ENCODE results near the gene AUH.
"Not testable (repeated sequence)": the region's sequence is repeated elsewhere in the genome, so short reads cannot be mapped to it uniquely, and the experiment has no call there.

Gene AUH

GRCh38 chr9:91389686-91390085 is 28.0 kb upstream of the AUH start:
- not testable (repeated sequence) for H3K9me3 Mint-ChIP-seq, ATAC-seq, H3K27ac Mint-ChIP-seq, H3K27me3 Mint-ChIP-seq, DNase-seq, H3K4me3 Mint-ChIP-seq, H3K4me1 Mint-ChIP-seq

- peak overlapping the region; percentile 24 to 82 for H3K27ac Mint-ChIP-seq
- no peak overlapping the region for H3K4me3 Mint-ChIP-seq
- peaks cover 11% of the 10 kb centered on the region for H3K27me3 Mint-ChIP-seq
- H3K4me1 Mint-ChIP-seq = peaks cover 7% of the 10 kb centered on the region
- DNase-seq (no peak), ATAC-seq (peak; percentile 57)
- H3K9me3 Mint-ChIP-seq = no peaks in the 10 kb centered on the region
Observed at GRCh38 chr9:91386765-91387164, 25.0 kb upstream of the AUH start.

GRCh38 chr9:91384954-91385353 is 23.2 kb upstream of the AUH start:
- Mint-ChIP-seq H3K27ac (no peak overlapping the region), H3K27me3 (peaks cover 20% of the 10 kb centered on the region), H3K4me1 (peaks cover 7% of the 10 kb centered on the region), H3K4me3 (no peak overlapping the region), H3K9me3 (no peaks in the 10 kb centered on the region)
- DNase-seq (no peak), ATAC-seq (no peak)

GRCh38 chr9:91383577-91383976 is 21.9 kb upstream of the AUH start:
- Mint-ChIP-seq H3K27me3 (peaks cover 27% of the 10 kb centered on the region), H3K9me3 (no peaks in the 10 kb centered on the region), H3K4me1 (peaks cover 7% of the 10 kb centered on the region), H3K27ac (no peak overlapping the region), H3K4me3 (no peak overlapping the region)
- DNase-seq = no peak
- ATAC-seq = no peak

- Mint-ChIP-seq H3K27ac (no peak overlapping the region), H3K9me3 (peaks cover 0 to 3% of the 10 kb centered on the region in 2 donors), H3K4me1 (peaks cover 7% of the 10 kb centered on the region), H3K27me3 (peaks cover 27% of the 10 kb centered on the region), H3K4me3 (no peak overlapping the region)
- no peak for ATAC-seq
- no peak for DNase-seq
Observed at GRCh38 chr9:91382298-91382697, 20.6 kb upstream of the AUH start.

- H3K9me3 Mint-ChIP-seq = peaks cover 0 to 3% of the 10 kb centered on the region in 2 donors
- H3K27me3 Mint-ChIP-seq = peaks cover 27% of the 10 kb centered on the region
- ATAC-seq (no peak), DNase-seq (no peak)
- H3K4me3 Mint-ChIP-seq = no peak overlapping the region
- peaks cover 5% of the 10 kb centered on the region for H3K4me1 Mint-ChIP-seq
- no peak overlapping the region for H3K27ac Mint-ChIP-seq
Observed at GRCh38 chr9:91379426-91379825, 17.7 kb upstream of the AUH start.

- peaks cover 0 to 3% of the 10 kb centered on the region in 2 donors for H3K9me3 Mint-ChIP-seq
- H3K4me3 Mint-ChIP-seq = no peak overlapping the region
- H3K27ac Mint-ChIP-seq = no peak overlapping the region
- DNase-seq (no peak), ATAC-seq (no peak)
- peaks cover 5% of the 10 kb centered on the region for H3K4me1 Mint-ChIP-seq
- H3K27me3 Mint-ChIP-seq = peaks cover 27% of the 10 kb centered on the region
Observed at GRCh38 chr9:91378695-91379127, 17.0 kb upstream of the AUH start.

GRCh38 chr9:91378054-91378453 is 16.3 kb upstream of the AUH start:
- ATAC-seq, H3K4me1 Mint-ChIP-seq, H3K4me3 Mint-ChIP-seq, H3K27ac Mint-ChIP-seq, H3K9me3 Mint-ChIP-seq, DNase-seq: not testable (repeated sequence)
- H3K27me3 Mint-ChIP-seq = peaks cover 27% of the 10 kb centered on the region

GRCh38 chr9:91376239-91376638 is 14.5 kb upstream of the AUH start:
- ATAC-seq (peak; percentile 55), DNase-seq (no peak)
- peak overlapping the region in 1 of 2 donors; percentile 42 for H3K27ac Mint-ChIP-seq
- H3K27me3 Mint-ChIP-seq = peaks cover 14% of the 10 kb centered on the region
- peaks cover 5% of the 10 kb centered on the region for H3K4me1 Mint-ChIP-seq
- H3K9me3 Mint-ChIP-seq = peaks cover 0 to 3% of the 10 kb centered on the region in 2 donors
- no peak overlapping the region for H3K4me3 Mint-ChIP-seq

GRCh38 chr9:91374939-91375338 is 13.2 kb upstream of the AUH start:
- Mint-ChIP-seq H3K9me3 (peaks cover 0 to 3% of the 10 kb centered on the region in 2 donors), H3K27me3 (peaks cover 7% of the 10 kb centered on the region), H3K27ac (no peak overlapping the region), H3K4me1 (peaks cover 5% of the 10 kb centered on the region), H3K4me3 (no peak overlapping the region)
- ATAC-seq = no peak
- DNase-seq = no peak

- H3K4me1 Mint-ChIP-seq = peaks cover 5% of the 10 kb centered on the region
- no peak overlapping the region for H3K27ac Mint-ChIP-seq
- H3K4me3 Mint-ChIP-seq = no peak overlapping the region
- ATAC-seq = no peak
- no peak for DNase-seq
- H3K27me3 Mint-ChIP-seq = peaks cover 19% of the 10 kb centered on the region
- no peaks in the 10 kb centered on the region for H3K9me3 Mint-ChIP-seq
Observed at GRCh38 chr9:91371894-91372293, 10.2 kb upstream of the AUH start.

GRCh38 chr9:91370006-91370405 is 8.3 kb upstream of the AUH start:
- ATAC-seq, H3K4me1 Mint-ChIP-seq, DNase-seq, H3K4me3 Mint-ChIP-seq, H3K9me3 Mint-ChIP-seq, H3K27ac Mint-ChIP-seq: not testable (repeated sequence)
- H3K27me3 Mint-ChIP-seq = peaks cover 19% of the 10 kb centered on the region

GRCh38 chr9:91364702-91365101 is 3.0 kb upstream of the AUH start:
- Mint-ChIP-seq H3K4me1 (peaks cover 29% of the 10 kb centered on the region), H3K27me3 (peaks cover 16% of the 10 kb centered on the region), H3K9me3 (no peaks in the 10 kb centered on the region), H3K27ac (no peak overlapping the region), H3K4me3 (no peak overlapping the region)
- DNase-seq (no peak), ATAC-seq (no peak)

- Mint-ChIP-seq H3K27ac (no peak overlapping the region), H3K27me3 (peaks cover 10% of the 10 kb centered on the region), H3K4me1 (peaks cover 36% of the 10 kb centered on the region), H3K4me3 (no peak overlapping the region), H3K9me3 (no peaks in the 10 kb centered on the region)
- DNase-seq = no peak
- no peak for ATAC-seq
Observed at GRCh38 chr9:91364005-91364404, 2.3 kb upstream of the AUH start.

- H3K4me3 Mint-ChIP-seq = peak overlapping the region; percentile 82 to 94
- peaks cover under 1% of the 10 kb centered on the region for H3K27me3 Mint-ChIP-seq
- ATAC-seq = no peak
- H3K9me3 Mint-ChIP-seq = no peaks in the 10 kb centered on the region
- peak overlapping the region; percentile 89 to 94 for H3K27ac Mint-ChIP-seq
- no peak for DNase-seq
- H3K4me1 Mint-ChIP-seq = peaks cover 54% of the 10 kb centered on the region
Observed at GRCh38 chr9:91362051-91362611, 413 bp upstream of the AUH start.

- Mint-ChIP-seq H3K4me3 (peak overlapping the region; percentile 91 to 94), H3K27ac (peak overlapping the region; percentile 97 to 99), H3K27me3 (no peaks in the 10 kb centered on the region), H3K4me1 (peaks cover 67% of the 10 kb centered on the region), H3K9me3 (no peaks in the 10 kb centered on the region)
- DNase-seq (no peak), ATAC-seq (no peak)
Observed at GRCh38 chr9:91360551-91361290, 997 bp downstream of the AUH start.

Measured in stimulated activated naive CD8-positive, alpha-beta T cell treated with anti-CD3 and anti-CD28 coated beads, Interleukin-15, amount 100 ng/mL, for 72 hours (primary cell).